Mesothelial cell of epicardium (in vitro differentiated cells): Measurements from ENCODE around the gene KRT20. TPM values are rescaled to one million over a fixed set of nuclear protein-coding genes. Genes with fewer than 3 reads are reported as not detected.

Experiments
- DNase-seq, 2 experiments: peaks; one replicate each; pipeline ENCODE4 v3.0.0; 2021; ENCODE audit warnings: low spot score in 2 of 2; ENCODE audit not compliant: unreplicated experiment in 2 of 2
- H3K27ac Mint-ChIP-seq: 2 replicates; pipeline ENCODE4 v1.8.0; 2021; ENCODE audit warnings: mixed read lengths
- H3K27me3 Mint-ChIP-seq: 2 replicates; pipeline ENCODE4 v1.8.0; 2021; ENCODE audit warnings: low read depth, mixed read lengths
- H3K36me3 Mint-ChIP-seq: 2 replicates; pipeline ENCODE4 v1.8.0; 2021; ENCODE audit warnings: mixed read lengths
- H3K4me1 Mint-ChIP-seq: 2 replicates; pipeline ENCODE4 v1.8.0; 2021; ENCODE audit warnings: mixed read lengths
- H3K4me3 Mint-ChIP-seq: 2 replicates; pipeline ENCODE4 v1.8.0; 2021; ENCODE audit warnings: mild to moderate bottlenecking, moderate library complexity, mixed read lengths
- H3K9me3 Mint-ChIP-seq: 2 replicates; pipeline ENCODE4 v1.8.0; 2021; ENCODE audit warnings: mixed read lengths
- CTCF ChIP-seq: fragments of 200-600 bp; sonication (generic); IDR thresholded peaks from one replicate; pipeline ENCODE4 v1.5.0; 2021; ENCODE audit warnings: antibody characterized with exemption; ENCODE audit not compliant: unreplicated experiment
- total RNA-seq: library from RNA; stranded (reverse); gene quantifications from 3 replicates; pipeline ENCODE4 v1.2.1, GENCODE V29; 2021

KRT20 gene
- total RNA-seq, 1 donor from 2014 or later, result not detected

- no peak overlapping the region for H3K4me3 Mint-ChIP-seq
- no peak overlapping the region for H3K27ac Mint-ChIP-seq
- peaks cover 5% of the 10 kb centered on the region for H3K9me3 Mint-ChIP-seq
Observed at GRCh38 chr17:40830085-40830776, 54.8 kb downstream of the KRT20 start.

DNA sequence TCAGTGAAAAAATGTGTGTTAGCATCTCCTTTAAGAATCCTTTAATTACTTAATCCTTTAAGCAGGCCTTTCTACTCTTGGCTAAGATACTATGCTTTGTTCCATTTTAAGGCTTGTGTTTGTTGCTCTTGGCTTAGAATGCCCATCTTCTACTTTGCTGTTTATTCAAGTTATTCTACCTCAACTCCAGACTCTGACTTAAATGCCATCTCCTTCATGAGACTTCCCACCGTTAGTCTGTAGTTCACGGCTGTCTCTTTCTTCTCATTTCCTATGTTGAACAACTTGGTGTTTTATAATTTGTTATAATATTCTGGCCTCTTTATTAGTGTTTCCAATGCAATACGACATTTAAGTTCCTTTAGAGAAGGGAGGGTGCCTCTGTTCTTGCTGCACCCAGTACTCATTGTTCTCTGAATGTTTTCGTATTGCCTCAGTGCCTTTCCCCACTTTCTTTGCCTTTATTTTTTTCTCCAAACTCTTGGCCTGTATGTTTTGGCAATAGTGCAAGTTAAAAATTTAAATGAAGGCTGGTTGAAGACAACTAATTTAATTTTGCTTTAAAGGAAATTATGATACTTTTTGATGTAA lies 56.5 kb downstream of the KRT20 start:
- Mint-ChIP-seq H3K27ac (no peak overlapping the region), H3K27me3 (peaks cover 16% of the 10 kb centered on the region), H3K36me3 (no peaks in the 10 kb centered on the region), H3K9me3 (peaks cover 5% of the 10 kb centered on the region), H3K4me1 (peaks cover 6% of the 10 kb centered on the region), H3K4me3 (no peak overlapping the region)
- DNase-seq, result no peak
- TF ChIP-seq CTCF, result no peak

More at GRCh38 chr17:40830085-40830776, 54.8 kb downstream of the KRT20 start:
- DNase-seq, result no peak
- Mint-ChIP-seq H3K36me3 (peaks cover 5% of the 10 kb centered on the region), H3K27me3 (peaks cover 16% of the 10 kb centered on the region), H3K4me1 (no peaks in the 10 kb centered on the region)
- no peak for TF ChIP-seq CTCF

- TF ChIP-seq CTCF, result no peak
- H3K4me3 Mint-ChIP-seq, result no peak overlapping the region
- H3K9me3 Mint-ChIP-seq, result peaks cover 5% of the 10 kb centered on the region
- no peaks in the 10 kb centered on the region for H3K36me3 Mint-ChIP-seq
- peaks cover 16% of the 10 kb centered on the region for H3K27me3 Mint-ChIP-seq
- DNase-seq, result no peak
- peaks cover 6% of the 10 kb centered on the region for H3K4me1 Mint-ChIP-seq
- H3K27ac Mint-ChIP-seq, result no peak overlapping the region
Observed at GRCh38 chr17:40827746-40828453, 57.1 kb downstream of the KRT20 start.

Other genes with a start within 250 kb of the KRT20 start
- 162 to 163 TPM (median 162 TPM) in 3 replicates for gene SMARCE1, start 237.4 kb downstream of the KRT20 start, total RNA-seq
- not detected in 3 replicates for gene KRT222, start 220.1 kb downstream of the KRT20 start, total RNA-seq
- gene KRT24, start 181.5 kb downstream of the KRT20 start, total RNA-seq, result not detected in 3 replicates
- gene KRT25, start 129.9 kb downstream of the KRT20 start, total RNA-seq, result not detected in 3 replicates
- gene KRT26, start 113.0 kb downstream of the KRT20 start, total RNA-seq, result not detected in 3 replicates
- not detected in 3 replicates for gene KRT27, start 102.7 kb downstream of the KRT20 start, total RNA-seq
- not detected in 3 replicates for gene KRT28, start 85.3 kb downstream of the KRT20 start, total RNA-seq
- 39.0 to 43.6 TPM (median 39.5 TPM) in 3 replicates for gene KRT10, start 62.6 kb downstream of the KRT20 start, total RNA-seq
- gene KRT12, start 18.0 kb downstream of the KRT20 start, total RNA-seq, result not detected in 3 replicates
- 2.3 to 2.8 TPM (median 2.6 TPM) in 3 replicates for gene KRT23, start 52.4 kb upstream of the KRT20 start, total RNA-seq
- not detected in 3 replicates for gene KRT39, start 81.7 kb upstream of the KRT20 start, total RNA-seq
- 0.16 TPM in 1 of 3 replicates, not detected in the others for gene KRT40, start 99.1 kb upstream of the KRT20 start, total RNA-seq
- not detected in 3 replicates for gene KRTAP3-3, start 108.9 kb upstream of the KRT20 start, total RNA-seq
- not detected in 3 replicates for gene KRTAP3-2, start 114.7 kb upstream of the KRT20 start, total RNA-seq
- gene KRTAP3-1, start 123.9 kb upstream of the KRT20 start, total RNA-seq, result 0.41 to 1.3 TPM (median 0.95 TPM) in 3 replicates
- gene KRTAP1-5, start 142.0 kb upstream of the KRT20 start, total RNA-seq, result not detected in 3 replicates
- gene KRTAP1-4, start 145.0 kb upstream of the KRT20 start, total RNA-seq, result not detected in 3 replicates
- not detected in 3 replicates for gene KRTAP1-3, start 149.6 kb upstream of the KRT20 start, total RNA-seq
- gene KRTAP1-1, start 156.2 kb upstream of the KRT20 start, total RNA-seq, result not detected in 3 replicates
- not detected in 3 replicates for gene KRTAP2-1, start 162.1 kb upstream of the KRT20 start, total RNA-seq
- not detected in 3 replicates for gene KRTAP2-2, start 170.0 kb upstream of the KRT20 start, total RNA-seq
- gene KRTAP2-3, start 174.9 kb upstream of the KRT20 start, total RNA-seq, result 0.45 to 0.91 TPM (median 0.69 TPM) in 3 replicates
- not detected in 3 replicates for gene KRTAP2-4, start 180.6 kb upstream of the KRT20 start, total RNA-seq
- gene KRTAP4-7, start 198.9 kb upstream of the KRT20 start, total RNA-seq, result not detected in 3 replicates
- not detected in 3 replicates for gene KRTAP4-8, start 212.9 kb upstream of the KRT20 start, total RNA-seq
- gene KRTAP4-16, start 217.0 kb upstream of the KRT20 start, total RNA-seq, result not detected in 3 replicates
- not detected in 3 replicates for gene KRTAP4-9, start 220.1 kb upstream of the KRT20 start, total RNA-seq
- not detected in 3 replicates for gene KRTAP4-11, start 233.1 kb upstream of the KRT20 start, total RNA-seq
- gene KRTAP4-12, start 238.9 kb upstream of the KRT20 start, total RNA-seq, result not detected in 3 replicates